Ecto neural progenitor cell (in vitro differentiated cells): ENCODE data around the gene GNL3L.
"Not testable (repeated sequence)": the region's sequence is repeated elsewhere in the genome, so short reads cannot be mapped to it uniquely, and the experiment has no call there.

Source experiments
- DNase-seq: peaks from one replicate; pipeline ENCODE4 v3.0.0-alpha.2; 2018; ENCODE audit warnings: low spot score

GNL3L gene

GRCh38 chrX:54529552-54530356, at the start of gene GNL3L:
TSS of gene GNL3L (plus strand) at chrX:54530219. CDS start at chrX:54532567, 2,348 bp downstream.
- DNase-seq, result peak; percentile 91

GRCh38 chrX:54482839-54483593, 47.0 kb upstream of the GNL3L start:
- DNase-seq, result no peak

- DNase-seq, result no peak
These were observed 46.1 kb upstream of the GNL3L start for GRCh38 chrX:54483946-54484345.

GRCh38 chrX:54484666-54485065, 45.4 kb upstream of the GNL3L start:
- no peak for DNase-seq

GRCh38 chrX:54489819-54490218, 40.2 kb upstream of the GNL3L start:
- not testable (repeated sequence) for DNase-seq

- no peak for DNase-seq
These were observed 37.7 kb upstream of the GNL3L start for GRCh38 chrX:54492340-54492739.

- DNase-seq, result no peak
These were observed 35.6 kb upstream of the GNL3L start for GRCh38 chrX:54494166-54494988.

- DNase-seq, result peak; percentile 51
These were observed 34.8 kb upstream of the GNL3L start for GRCh38 chrX:54494989-54495813.

- DNase-seq, result peak; percentile 80
These were observed 34.1 kb upstream of the GNL3L start, which contains the start of gene FGD1 for GRCh38 chrX:54495814-54496516. TSS of gene FGD1 (minus strand) at chrX:54496234. CDS start at chrX:54495432, 802 bp downstream.

- DNase-seq, result no peak
These were observed 33.5 kb upstream of the GNL3L start for GRCh38 chrX:54496517-54496852.

- no peak for DNase-seq
These were observed 33.1 kb upstream of the GNL3L start for GRCh38 chrX:54496936-54497335.

- no peak for DNase-seq
These were observed 20.6 kb upstream of the GNL3L start for GRCh38 chrX:54509400-54509799.

GRCh38 chrX:54529151-54529550, 868 bp upstream of the GNL3L start:
- no peak for DNase-seq

- DNase-seq, result no peak
These were observed 410 bp downstream of the GNL3L start for GRCh38 chrX:54530357-54530900.

- DNase-seq, result no peak
These were observed 4.3 kb downstream of the GNL3L start for GRCh38 chrX:54534271-54534670.

- no peak for DNase-seq
These were observed 10.3 kb downstream of the GNL3L start for GRCh38 chrX:54540289-54540688.

- DNase-seq, result not testable (repeated sequence)
These were observed 12.2 kb downstream of the GNL3L start for GRCh38 chrX:54542239-54542638.

- DNase-seq, result peak; percentile 18
These were observed 20.8 kb downstream of the GNL3L start for GRCh38 chrX:54550821-54551220.

GRCh38 chrX:54551801-54552200, 21.8 kb downstream of the GNL3L start:
- peak; percentile 13 for DNase-seq

- not testable (repeated sequence) for DNase-seq
These were observed 25.0 kb downstream of the GNL3L start for GRCh38 chrX:54555006-54555405.

GRCh38 chrX:54560411-54560810, 30.4 kb downstream of the GNL3L start:
- DNase-seq, result no peak
